ENCODE results near the gene ARSB.
"Not testable (repeated sequence)": the region's sequence is repeated elsewhere in the genome, so short reads cannot be mapped to it uniquely, and the experiment has no call there.

The ARSB gene

DNA sequence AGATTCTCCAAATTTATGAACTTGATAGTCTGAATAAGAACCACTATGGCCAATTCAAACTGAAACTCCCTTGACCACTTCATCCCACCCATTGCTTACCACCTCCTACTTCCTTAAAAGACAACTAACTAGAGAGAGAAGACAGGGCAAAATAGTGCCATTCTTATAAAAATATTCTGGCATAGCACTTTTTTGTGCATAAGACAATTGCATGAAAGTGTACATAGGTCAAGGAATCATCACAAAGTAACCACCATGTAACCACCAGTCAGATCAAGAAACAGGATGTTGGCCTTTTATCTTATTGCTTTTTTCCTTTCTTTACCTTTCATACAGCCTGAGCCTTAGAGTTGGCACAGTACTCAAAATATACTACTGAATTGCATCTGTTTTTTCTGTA lies 8.1 kb upstream of the ARSB start:
- DNase-seq (ENCODE audit: low spot score): no peak

DNA sequence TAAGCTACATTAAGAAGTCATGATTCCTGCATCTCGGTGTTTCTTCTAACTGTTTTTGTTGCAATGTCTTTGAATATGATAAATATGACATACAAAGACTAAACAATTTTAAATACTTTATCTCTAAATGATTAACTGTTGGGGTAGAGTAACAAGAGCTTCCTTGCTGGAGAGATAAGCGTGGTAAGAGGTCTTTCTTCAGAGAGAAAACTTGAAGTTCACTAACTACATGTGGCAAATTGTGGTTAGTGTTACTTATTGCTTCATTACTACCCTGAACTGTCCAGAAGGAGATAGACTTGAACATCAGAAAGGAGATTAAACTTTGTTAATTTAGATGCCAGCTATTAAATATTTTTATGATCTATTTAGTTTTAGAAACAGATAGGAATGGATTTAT lies 7.0 kb upstream of the ARSB start:
- DNase-seq (ENCODE audit: low spot score): no peak

DNA sequence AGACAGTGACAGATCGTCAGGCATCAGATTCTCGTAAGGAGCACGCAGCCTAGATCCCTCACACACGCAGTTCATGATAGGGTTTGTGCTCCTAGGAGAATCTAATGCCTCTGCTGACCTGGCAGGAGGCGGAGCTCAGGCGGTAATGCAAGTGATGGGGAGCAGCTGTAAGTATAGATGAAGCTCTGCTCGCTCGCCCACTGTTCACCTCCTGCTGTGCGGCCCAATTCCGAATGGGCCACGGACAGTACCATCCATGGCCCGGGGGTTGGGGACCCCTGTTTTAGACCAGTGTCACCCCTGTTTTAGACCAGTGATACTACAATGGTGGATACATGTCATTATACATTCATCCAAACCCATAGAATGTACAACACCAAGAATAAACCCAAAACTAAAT lies 4.0 kb upstream of the ARSB start:
- no peak for DNase-seq (ENCODE audit: low spot score)

GRCh38 chr5:78985725-78986223 lies 664 bp upstream of the ARSB start:
- DNase-seq (ENCODE audit: low spot score): peak; percentile 51

GRCh38 chr5:78984439-78985115 lies 533 bp downstream of the ARSB start:
- peak; percentile 83 for DNase-seq (ENCODE audit: low spot score)

GRCh38 chr5:78983601-78984438 lies 1.3 kb downstream of the ARSB start:
- DNase-seq (ENCODE audit: low spot score): no peak

DNA sequence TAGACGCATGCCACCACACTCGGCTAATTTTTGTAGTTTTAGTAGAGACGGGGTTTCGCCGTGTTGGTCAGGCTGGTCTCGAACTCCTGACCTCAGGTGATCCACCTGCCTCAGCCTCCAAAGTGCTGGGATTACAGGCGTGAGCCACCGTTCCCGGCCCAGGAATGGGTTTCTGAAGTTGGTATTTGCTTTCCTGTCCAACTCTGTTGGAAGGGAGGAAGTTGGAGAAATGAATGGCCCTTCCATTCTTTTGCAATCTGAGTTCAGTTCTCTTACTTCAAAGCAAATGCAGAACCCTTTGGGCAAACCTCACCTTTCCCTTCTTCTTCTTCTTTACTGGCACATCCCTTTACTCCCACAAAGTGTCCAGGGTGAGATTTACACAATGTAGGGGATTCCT lies 1.9 kb downstream of the ARSB start:
- not testable (repeated sequence) for DNase-seq (ENCODE audit: low spot score)

DNA sequence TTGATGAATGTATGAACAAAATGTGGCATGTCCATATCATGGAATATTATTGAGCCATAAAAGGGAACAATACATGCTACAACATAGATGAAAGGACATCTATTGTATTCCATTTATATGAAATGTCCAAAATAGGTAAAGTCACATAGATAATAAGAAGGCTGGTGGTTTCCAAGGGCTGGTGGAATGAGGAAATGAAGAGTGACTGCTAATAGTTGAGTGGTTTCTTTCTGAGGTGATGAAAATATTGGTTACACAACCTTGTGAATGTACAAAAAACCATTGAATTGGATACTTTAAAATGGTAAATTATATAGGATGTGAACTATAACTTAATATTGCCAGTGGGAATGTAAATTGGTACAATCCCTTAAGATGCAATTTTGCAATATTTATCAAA lies 5.2 kb downstream of the ARSB start:
- DNase-seq (ENCODE audit: low spot score): no peak

GRCh38 chr5:78979117-78979742 lies 5.9 kb downstream of the ARSB start:
- DNase-seq (ENCODE audit: low spot score): no peak

GRCh38 chr5:78975035-78975434 lies 10.1 kb downstream of the ARSB start:
- no peak for DNase-seq (ENCODE audit: low spot score)

DNA sequence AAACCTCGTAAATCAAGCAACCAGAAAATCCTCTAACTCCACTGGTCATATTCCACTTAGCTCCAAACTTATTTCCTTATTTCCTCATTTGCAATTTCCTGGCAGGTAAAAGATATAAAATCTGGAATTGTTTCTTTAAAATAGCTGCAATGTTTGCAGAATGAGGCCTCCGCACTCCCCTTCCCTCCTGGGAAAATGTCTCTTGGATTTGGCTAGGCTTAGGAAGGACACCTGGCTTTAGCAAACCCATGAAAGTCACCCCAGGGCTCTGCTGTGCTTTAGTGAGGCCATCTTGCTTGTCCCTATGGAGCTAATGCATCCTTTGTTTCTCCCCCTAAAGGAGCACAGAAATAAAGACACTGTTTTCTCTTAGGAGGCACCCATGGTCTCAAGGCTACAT lies 10.5 kb downstream of the ARSB start:
- DNase-seq (ENCODE audit: low spot score): no peak

DNA sequence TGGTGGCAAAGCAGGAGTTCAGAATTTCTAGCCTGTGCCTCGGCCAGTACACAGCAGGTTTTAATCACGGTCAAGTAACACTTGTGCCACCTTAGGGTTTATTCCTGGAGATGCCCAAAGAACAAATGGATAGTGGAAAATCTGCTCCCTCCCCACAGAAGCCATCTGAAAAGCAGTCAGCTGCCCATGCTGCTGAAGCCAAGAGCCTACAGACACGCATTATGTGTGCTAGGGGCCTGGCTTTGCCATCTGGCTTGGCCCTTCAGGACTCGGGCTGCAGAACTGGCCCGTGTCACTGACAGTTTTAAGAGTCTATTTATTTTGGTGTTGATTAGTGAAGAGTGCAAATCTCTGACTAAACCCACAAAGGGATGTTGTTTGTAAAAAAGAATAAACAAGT lies 11.1 kb downstream of the ARSB start:
- no peak for DNase-seq (ENCODE audit: low spot score)

- DNase-seq (ENCODE audit: low spot score): no peak
Measured at GRCh38 chr5:78972654-78973428, 12.3 kb downstream of the ARSB start.

GRCh38 chr5:78971998-78972397 lies 13.1 kb downstream of the ARSB start:
- no peak for DNase-seq (ENCODE audit: low spot score)

- no peak for DNase-seq (ENCODE audit: low spot score)
Measured at GRCh38 chr5:78968781-78969180, 16.3 kb downstream of the ARSB start.

- DNase-seq (ENCODE audit: low spot score): no peak
Measured at GRCh38 chr5:78964889-78965288, 20.2 kb downstream of the ARSB start.

DNA sequence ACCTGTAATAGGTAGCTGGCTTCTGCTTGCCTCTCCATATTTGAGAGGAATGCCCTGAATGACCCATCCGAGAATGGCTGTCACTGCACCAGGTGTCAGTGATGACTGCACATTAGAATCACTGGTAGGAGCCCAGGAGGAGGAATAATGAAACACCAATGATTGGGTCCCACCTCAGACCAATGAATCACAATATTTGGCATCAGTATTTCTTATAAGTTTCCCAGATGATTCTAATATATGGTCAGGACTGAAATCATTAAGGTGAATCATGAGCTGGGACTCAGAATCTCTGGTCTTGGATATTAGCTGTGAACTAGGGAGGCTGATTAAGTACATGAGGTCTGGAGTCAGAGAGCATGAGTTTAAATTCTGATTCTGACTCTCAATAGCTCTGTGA lies 23.4 kb downstream of the ARSB start:
- DNase-seq (ENCODE audit: low spot score): no peak

DNA sequence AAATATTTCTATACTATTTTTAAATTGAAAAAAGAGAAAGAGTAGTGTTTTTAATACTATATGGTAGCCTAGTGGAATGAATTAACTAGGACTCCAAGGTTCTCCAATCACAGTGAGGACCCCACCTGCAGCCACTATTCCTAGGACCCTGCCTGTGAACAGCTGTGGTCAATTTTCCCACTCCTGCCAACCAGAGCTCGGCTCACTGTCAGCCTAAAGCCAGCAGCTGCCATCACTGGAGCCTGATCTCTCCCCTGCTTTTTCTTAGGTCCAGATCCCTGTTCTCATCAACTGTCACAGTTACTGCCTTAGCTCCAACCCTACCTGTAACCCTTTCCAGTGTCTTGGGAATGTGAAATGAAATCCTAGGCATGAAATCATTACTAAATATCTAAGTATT lies 25.3 kb downstream of the ARSB start:
- no peak for DNase-seq (ENCODE audit: low spot score)

DNA sequence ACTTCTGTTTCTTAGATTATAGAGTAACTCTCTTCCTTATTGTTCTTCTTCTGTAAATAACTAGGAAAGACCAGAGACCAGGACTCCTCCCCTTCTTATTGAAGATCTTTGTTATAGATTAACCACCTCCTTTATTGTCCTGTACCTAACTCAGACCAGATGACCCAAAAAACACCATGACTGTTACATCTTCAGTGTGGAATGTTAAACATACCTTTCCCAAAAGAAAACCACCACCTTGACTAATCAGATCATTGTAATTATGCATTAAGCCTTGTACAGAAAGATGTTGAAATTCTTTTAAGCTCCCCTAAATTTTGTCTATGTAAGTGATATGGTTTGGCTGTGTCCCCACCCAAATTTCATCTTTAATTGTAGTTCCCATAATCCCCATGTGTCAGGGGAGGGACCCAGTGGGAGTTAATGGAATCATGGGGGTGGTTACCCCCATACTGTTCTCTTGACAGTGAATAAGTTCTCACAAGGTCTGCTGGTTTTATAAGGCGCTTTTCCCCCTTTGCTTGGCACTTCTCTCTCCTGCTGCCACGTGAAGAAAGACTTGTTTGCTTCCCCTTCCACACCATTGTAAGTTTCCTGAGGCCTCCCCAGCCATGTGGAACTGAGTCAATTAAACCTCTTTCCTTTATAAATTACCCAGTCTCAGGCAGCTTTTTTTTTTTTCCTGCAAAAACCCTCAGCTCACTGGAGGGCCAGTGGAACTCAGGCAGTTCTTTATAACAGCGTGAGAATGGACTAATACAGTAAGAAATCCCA lies 26.3 kb downstream of the ARSB start:
- DNase-seq (ENCODE audit: low spot score): no peak

- DNase-seq (ENCODE audit: low spot score): no peak
Measured at GRCh38 chr5:78956901-78957300, 28.2 kb downstream of the ARSB start.

DNA sequence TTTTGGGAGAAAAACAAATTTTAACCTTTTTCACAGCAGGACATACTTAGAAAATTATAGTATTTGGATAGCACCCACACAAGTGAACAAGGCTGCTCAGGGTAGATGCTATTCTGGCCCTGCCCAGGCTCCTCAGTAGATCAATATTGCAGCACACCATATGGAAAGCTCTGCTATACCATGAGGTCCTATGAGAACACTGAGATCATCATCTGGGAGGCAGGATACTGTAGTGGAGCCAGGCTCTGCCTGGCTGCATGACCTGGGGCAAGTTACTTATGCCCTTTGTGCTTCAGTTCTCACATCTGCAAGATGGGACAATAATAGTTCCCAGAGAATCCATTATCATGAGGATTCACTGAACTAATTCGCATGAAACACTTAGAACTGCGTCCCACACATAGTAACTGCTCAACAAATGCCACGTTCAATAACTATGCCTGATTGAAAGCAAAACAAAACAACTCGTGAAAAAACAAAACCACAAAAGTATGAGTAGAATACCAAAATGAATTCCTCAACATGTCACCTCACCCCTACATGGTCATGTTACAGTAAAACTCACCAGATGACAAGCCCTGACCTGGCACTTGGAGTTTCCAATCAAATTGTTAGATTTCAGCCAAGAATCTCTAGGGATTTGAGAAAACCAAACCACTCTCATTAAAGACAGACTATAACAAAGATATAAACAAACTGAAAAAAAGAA lies 31.9 kb downstream of the ARSB start:
- no peak for DNase-seq (ENCODE audit: low spot score)

Data from CD4-positive, alpha-beta T cell treated with Interleukin-15 for 4 hours (primary cell).